ENCODE measurements around the gene OTUD5. TPM values are rescaled to one million over a fixed set of nuclear protein-coding genes. Genes with fewer than 3 reads are reported as not detected.

The OTUD5 gene
- total and polyA plus RNA-seq, 9 donors, result 18.9 to 45.2 (median 38.3) TPM

DNA sequence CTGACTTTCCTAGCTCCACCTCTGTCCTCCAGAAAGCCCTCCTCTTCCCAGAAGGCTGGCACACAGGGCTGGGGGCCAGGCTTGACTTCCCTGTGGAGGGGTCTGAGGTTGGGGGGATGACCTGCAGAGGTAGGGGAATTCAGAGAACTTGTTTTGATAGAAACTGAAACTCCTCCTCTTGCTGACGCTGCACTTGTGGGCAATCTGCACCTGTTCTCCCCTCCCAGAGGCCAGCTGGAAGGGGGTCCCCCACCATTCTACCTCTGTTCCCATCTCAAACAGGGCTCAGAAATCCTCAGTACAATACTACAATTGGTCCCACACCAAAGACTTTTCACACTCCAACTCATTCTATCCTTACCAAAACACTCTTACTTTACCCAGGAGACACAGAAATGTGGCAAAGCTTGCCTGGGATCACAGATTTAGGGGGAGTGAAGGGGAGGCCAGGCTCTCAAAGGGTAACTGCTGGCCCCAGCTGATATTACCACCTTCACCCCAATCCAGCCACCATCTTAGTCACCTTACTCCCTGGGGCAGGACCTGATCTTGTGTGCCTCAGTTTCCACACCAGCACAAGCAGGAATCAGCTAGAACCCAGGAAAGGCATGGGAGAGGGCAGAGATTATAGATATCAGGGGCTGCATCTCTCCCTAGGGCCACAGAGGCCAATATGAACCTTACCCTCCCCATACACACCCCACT, 18.5 kb downstream of the OTUD5 start:
- Histone ChIP-seq H3K27me3 (ENCODE audit: control insufficient read depth, insufficient read depth, low read length) (no peaks in the 10 kb centered on the region), H3K4me1 (ENCODE audit: control insufficient read depth, insufficient read depth, low read length) (peaks cover 3% of the 10 kb centered on the region), H3K27ac (ENCODE audit: low read length) (peak overlapping the region; percentile 25), H3K9me3 (replicated peaks; ENCODE audit: control insufficient read depth, low read depth, low read length) (no peaks in the 10 kb centered on the region), H3K4me3 (ENCODE audit: low read length) (no peak overlapping the region), H3K36me3 (ENCODE audit: control insufficient read depth, insufficient read depth, low read length) (peaks cover 34% of the 10 kb centered on the region)
- WGBS (ENCODE audit: insufficient coverage), result no CpG with 5 or more reads among the region's 1 CpG
- DNase-seq, result no peak

DNA sequence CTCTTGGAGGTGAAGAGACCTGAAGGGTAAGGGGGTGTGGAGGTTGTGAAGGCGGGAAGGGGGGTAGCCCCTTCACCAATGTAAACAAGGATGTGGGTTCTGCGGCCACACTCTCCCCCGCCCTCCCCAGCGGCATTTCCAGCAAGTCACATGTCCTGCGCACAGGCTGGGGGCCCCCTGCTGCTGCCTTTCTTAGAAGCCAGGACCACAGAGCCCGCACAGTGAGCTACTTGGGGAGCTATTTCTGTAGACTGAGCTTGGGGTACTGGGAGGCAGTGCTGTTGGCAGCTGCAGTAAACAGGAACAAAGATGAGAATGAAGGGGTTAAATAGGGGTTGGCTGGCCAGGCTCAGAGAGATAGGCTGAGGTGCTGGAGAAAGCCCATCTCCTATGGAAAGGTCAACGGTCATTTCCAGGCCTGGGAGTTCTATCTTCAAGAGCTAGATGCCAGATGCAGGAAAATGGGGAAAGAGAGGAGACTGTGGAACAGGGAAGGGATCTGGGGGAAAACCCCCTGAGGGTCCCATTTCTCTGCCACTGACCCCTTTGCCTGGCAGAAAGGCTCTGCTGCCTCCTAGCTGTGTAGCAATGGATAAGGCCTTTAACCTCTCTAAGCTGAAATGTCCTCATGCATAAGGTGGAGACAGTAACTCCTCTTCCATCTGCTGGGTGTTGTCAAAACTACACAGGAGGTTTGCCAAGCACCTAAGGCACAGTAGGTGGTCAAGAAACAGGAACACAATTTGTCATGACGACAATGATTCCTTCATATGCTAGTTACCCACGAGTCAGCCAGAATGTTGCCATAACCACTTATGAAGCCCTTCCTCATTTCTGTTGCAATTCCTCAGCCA, 20.1 kb downstream of the OTUD5 start:
- peak; percentile 45 for DNase-seq

DNA sequence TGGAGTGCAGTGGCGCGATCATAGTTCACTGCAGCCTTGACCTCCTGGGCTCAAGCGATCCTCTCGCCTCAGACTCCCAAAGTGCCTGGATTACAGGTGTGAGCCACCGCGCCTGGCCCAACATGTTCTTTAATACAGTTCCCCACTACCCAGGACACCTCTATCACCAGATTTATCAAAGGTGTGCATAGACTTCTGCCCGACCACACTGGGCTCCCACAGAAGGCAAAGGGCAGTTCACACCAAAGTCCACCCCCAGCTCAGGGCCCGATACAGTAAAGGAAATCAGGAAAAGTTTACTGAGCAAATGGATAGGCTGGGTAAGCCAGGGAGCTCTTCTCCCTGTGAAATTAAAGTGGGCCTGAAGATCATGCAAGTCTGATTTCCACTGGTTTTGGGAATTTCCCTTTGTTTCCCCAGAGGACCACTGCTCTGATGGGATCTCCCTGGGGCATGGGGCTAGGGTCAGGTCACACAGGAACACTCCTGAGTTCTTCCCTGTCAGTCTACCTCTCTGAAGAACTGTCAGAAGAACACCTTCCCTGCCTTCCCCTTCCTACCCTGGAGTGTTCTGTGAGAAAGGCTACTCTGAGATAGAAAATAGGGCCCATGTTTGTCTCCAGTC, 20.9 kb downstream of the OTUD5 start:
- H3K4me3 ChIP-seq (ENCODE audit: low read length), result no peak overlapping the region
- H3K27me3 ChIP-seq (ENCODE audit: control insufficient read depth, insufficient read depth, low read length), result no peaks in the 10 kb centered on the region
- H3K27ac ChIP-seq (ENCODE audit: low read length), result no peak overlapping the region
- 89% methylated on average over 6 of the region's 8 CpGs for WGBS (ENCODE audit: insufficient coverage)
- H3K36me3 ChIP-seq (ENCODE audit: control insufficient read depth, insufficient read depth, low read length), result peaks cover 29% of the 10 kb centered on the region
- H3K9me3 ChIP-seq (replicated peaks; ENCODE audit: control insufficient read depth, low read depth, low read length), result no peaks in the 10 kb centered on the region
- H3K4me1 ChIP-seq (ENCODE audit: control insufficient read depth, insufficient read depth, low read length), result peaks cover 3% of the 10 kb centered on the region
- DNase-seq, result no peak

More for the DNA sequence above, 20.1 kb downstream of the OTUD5 start:
- Histone ChIP-seq H3K9me3 (replicated peaks; ENCODE audit: control insufficient read depth, low read depth, low read length) (no peaks in the 10 kb centered on the region), H3K4me3 (ENCODE audit: low read length) (no peak overlapping the region), H3K27ac (ENCODE audit: low read length) (peak overlapping the region; percentile 62), H3K36me3 (ENCODE audit: control insufficient read depth, insufficient read depth, low read length) (peaks cover 29% of the 10 kb centered on the region), H3K27me3 (ENCODE audit: control insufficient read depth, insufficient read depth, low read length) (no peaks in the 10 kb centered on the region), H3K4me1 (ENCODE audit: control insufficient read depth, insufficient read depth, low read length) (peaks cover 3% of the 10 kb centered on the region)
- 40% methylated on average over 8 of the region's 9 CpGs for WGBS (ENCODE audit: insufficient coverage)

DNA sequence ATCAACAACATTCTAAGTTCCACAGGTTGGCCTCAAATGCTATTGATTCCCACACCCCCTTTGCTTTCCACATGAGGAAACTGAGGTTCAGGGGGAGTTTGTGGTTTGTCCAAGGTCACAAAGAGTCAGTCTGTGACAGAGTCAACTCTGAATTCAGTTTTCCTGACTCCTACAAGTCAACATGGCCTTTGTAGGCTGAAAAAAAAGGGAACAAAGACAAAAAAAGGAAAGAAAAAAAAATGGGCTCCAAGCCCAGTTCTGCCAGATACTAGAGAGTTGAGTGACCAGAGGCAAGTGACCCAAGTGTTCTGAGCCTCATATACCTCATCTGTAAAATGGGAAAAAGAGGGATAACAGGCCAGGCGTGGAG, 22.1 kb downstream of the OTUD5 start:
- WGBS (ENCODE audit: insufficient coverage), result no CpG with 5 or more reads among the region's 1 CpG
- H3K36me3 ChIP-seq (ENCODE audit: control insufficient read depth, insufficient read depth, low read length), result peaks cover 23% of the 10 kb centered on the region
- peaks cover 3% of the 10 kb centered on the region for H3K4me1 ChIP-seq (ENCODE audit: control insufficient read depth, insufficient read depth, low read length)

DNA sequence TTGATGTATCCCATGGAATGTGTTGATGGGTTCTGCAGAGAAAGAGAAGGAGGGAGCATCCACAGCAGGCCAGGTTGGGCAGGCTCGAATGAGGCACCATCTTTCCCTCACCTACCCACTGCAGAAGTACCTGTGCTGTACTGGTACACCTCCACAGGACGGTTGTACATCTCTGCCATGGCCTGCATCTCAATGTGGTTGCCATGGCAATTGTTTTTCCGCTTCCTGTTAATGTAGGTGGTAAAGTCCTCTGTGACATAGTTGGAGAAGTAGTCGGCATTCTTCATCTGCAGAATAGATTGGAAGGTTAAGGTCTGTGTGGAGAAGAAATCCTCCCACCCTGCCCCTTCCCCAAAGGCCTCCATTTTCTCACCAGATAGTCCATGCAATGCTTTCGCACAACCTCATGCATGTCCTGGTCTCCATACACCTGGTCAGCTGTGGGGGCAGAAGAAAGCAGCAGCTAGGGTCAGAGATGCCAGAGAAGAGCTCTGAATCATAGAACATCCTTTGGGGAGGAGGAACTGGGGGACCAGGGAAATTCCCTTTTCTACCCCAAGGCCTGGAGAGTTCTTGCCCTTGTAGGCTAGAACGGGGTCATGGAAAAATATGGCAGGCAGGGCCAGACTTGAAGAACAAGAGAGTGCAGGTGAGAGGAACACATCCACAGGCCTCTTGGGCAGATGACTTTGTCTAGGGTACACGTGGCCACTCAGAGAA, 22.7 kb downstream of the OTUD5 start:
- no peak overlapping the region for H3K4me3 ChIP-seq (ENCODE audit: low read length)
- no CpG with 5 or more reads among the region's 7 CpGs for WGBS (ENCODE audit: insufficient coverage)
- no peak overlapping the region for H3K27ac ChIP-seq (ENCODE audit: low read length)
- H3K9me3 ChIP-seq (replicated peaks; ENCODE audit: control insufficient read depth, low read depth, low read length), result no peaks in the 10 kb centered on the region
- no peaks in the 10 kb centered on the region for H3K27me3 ChIP-seq (ENCODE audit: control insufficient read depth, insufficient read depth, low read length)
- DNase-seq, result no peak
- peaks cover 18% of the 10 kb centered on the region for H3K36me3 ChIP-seq (ENCODE audit: control insufficient read depth, insufficient read depth, low read length)
- peaks cover 3% of the 10 kb centered on the region for H3K4me1 ChIP-seq (ENCODE audit: control insufficient read depth, insufficient read depth, low read length)

More for the DNA sequence above, 22.1 kb downstream of the OTUD5 start:
- Histone ChIP-seq H3K27me3 (ENCODE audit: control insufficient read depth, insufficient read depth, low read length) (no peaks in the 10 kb centered on the region), H3K4me3 (ENCODE audit: low read length) (no peak overlapping the region), H3K27ac (ENCODE audit: low read length) (no peak overlapping the region), H3K9me3 (replicated peaks; ENCODE audit: control insufficient read depth, low read depth, low read length) (no peaks in the 10 kb centered on the region)
- DNase-seq, result no peak

DNA sequence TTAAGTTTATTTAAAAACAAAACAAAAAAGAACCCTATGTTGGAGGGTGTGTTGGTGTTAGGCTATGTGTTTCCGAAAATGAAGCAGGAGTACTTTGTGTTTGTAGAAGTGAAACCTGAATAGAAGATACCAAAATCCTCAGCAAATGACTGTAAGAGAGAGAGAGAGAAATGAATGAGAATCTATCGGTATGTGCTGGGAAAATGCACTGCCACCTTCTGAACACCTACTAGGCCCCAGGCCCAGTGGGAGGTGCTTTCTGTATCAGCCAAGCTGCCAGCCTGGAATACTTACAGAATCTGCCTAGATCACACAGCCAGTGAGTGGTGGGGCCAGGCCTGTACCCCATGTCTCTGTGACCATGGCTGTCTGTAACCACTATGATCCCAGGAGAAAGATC, 23.6 kb downstream of the OTUD5 start:
- peaks cover 18% of the 10 kb centered on the region for H3K36me3 ChIP-seq (ENCODE audit: control insufficient read depth, insufficient read depth, low read length)

DNA sequence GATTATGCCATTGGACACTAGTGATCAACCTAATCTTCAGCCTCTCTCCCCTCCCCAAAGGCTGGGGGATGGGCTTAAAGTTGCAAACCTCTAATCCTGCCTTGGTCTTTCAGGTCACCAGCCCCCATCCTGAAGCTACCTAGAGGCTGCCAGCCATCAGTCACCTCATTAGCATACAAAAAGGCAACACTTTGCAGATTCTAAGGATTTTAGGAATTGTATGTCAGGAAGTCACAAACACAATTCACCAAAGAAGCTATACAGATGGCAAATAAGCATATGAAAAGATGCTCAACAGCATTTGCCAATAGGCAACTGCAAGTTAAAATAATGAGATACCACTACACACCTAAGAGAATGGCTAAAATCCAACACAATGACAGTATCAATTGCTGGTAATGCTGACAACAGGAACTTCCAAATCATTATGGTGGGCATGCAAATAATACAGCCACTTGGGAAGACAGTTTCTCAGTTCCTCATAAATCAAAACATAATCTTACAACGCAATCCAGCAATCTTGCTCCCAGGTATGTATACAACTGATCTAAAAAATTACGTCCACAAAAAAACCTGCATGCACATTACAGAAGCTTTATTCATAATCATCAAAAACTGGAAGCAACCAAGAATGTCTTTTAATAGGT, 29.5 kb downstream of the OTUD5 start:
- H3K9me3 ChIP-seq (replicated peaks; ENCODE audit: control insufficient read depth, low read depth, low read length), result no peaks in the 10 kb centered on the region
- no peaks in the 10 kb centered on the region for H3K4me1 ChIP-seq (ENCODE audit: control insufficient read depth, insufficient read depth, low read length)
- no peaks in the 10 kb centered on the region for H3K27me3 ChIP-seq (ENCODE audit: control insufficient read depth, insufficient read depth, low read length)
- no peak overlapping the region for H3K27ac ChIP-seq (ENCODE audit: low read length)
- H3K4me3 ChIP-seq (ENCODE audit: low read length), result no peak overlapping the region
- no CpG with 5 or more reads among the region's 2 CpGs for WGBS (ENCODE audit: insufficient coverage)
- peaks cover 33% of the 10 kb centered on the region for H3K36me3 ChIP-seq (ENCODE audit: control insufficient read depth, insufficient read depth, low read length)
- no peak for DNase-seq

More for the DNA sequence above, 23.6 kb downstream of the OTUD5 start:
- WGBS (ENCODE audit: insufficient coverage), result no CpG with 5 or more reads among the region's 2 CpGs
- no peak for DNase-seq
- H3K27me3 ChIP-seq (ENCODE audit: control insufficient read depth, insufficient read depth, low read length), result no peaks in the 10 kb centered on the region
- no peaks in the 10 kb centered on the region for H3K9me3 ChIP-seq (replicated peaks; ENCODE audit: control insufficient read depth, low read depth, low read length)
- no peak overlapping the region for H3K27ac ChIP-seq (ENCODE audit: low read length)
- H3K4me3 ChIP-seq (ENCODE audit: low read length), result no peak overlapping the region
- H3K4me1 ChIP-seq (ENCODE audit: control insufficient read depth, insufficient read depth, low read length), result peaks cover 1% of the 10 kb centered on the region

DNA sequence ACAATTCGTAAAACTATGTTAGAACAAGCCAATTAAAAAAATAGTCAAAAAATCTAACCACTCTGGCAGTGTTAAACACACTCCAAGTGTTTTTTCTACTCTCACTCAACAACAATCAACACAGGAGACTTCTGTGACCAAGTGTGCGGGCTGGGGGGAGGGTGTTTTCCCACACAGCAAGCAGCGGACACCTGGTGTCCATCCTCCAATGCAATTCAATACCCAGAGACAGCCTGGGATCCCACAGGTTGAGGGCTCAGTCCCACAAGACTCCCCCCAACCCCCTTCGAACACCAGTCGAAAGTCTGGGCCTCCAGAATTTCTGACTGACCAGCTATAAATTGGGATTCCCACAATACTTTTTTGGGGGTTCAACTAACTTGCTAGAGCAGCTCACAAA, 30.3 kb downstream of the OTUD5 start:
- H3K9me3 ChIP-seq (replicated peaks; ENCODE audit: control insufficient read depth, low read depth, low read length), result no peaks in the 10 kb centered on the region
- no peak for DNase-seq
- no peak overlapping the region for H3K27ac ChIP-seq (ENCODE audit: low read length)
- 50% methylated on average over 2 of the region's 5 CpGs for WGBS (ENCODE audit: insufficient coverage)
- peaks cover 40% of the 10 kb centered on the region for H3K36me3 ChIP-seq (ENCODE audit: control insufficient read depth, insufficient read depth, low read length)
- no peaks in the 10 kb centered on the region for H3K27me3 ChIP-seq (ENCODE audit: control insufficient read depth, insufficient read depth, low read length)
- H3K4me1 ChIP-seq (ENCODE audit: control insufficient read depth, insufficient read depth, low read length), result no peaks in the 10 kb centered on the region
- no peak overlapping the region for H3K4me3 ChIP-seq (ENCODE audit: low read length)

DNA sequence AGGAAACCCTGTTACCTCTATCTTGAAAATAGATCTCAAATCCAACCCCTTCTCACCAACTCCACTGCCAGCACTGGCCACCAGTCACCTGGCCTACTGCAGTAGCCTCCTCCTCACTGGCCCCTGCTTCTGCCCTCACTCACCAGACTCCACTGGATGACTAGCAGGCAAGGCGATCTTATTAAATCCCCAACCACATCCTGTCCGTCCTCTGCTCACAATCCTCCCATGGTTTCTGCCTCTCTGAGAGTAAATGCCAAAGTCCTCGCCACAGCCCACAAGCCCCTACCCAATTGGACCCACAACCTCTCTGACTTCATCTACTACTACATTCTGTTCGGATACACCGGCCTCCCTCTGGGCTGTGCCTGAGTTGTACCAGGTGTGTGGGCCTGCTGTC, 33.1 kb downstream of the OTUD5 start:
- 90% methylated on average over 5 of the region's 5 CpGs for WGBS (ENCODE audit: insufficient coverage)
- peaks cover 42% of the 10 kb centered on the region for H3K36me3 ChIP-seq (ENCODE audit: control insufficient read depth, insufficient read depth, low read length)

More for the DNA sequence above, 33.1 kb downstream of the OTUD5 start:
- no peak overlapping the region for H3K4me3 ChIP-seq (ENCODE audit: low read length)
- no peaks in the 10 kb centered on the region for H3K9me3 ChIP-seq (replicated peaks; ENCODE audit: control insufficient read depth, low read depth, low read length)
- H3K27me3 ChIP-seq (ENCODE audit: control insufficient read depth, insufficient read depth, low read length), result no peaks in the 10 kb centered on the region
- H3K27ac ChIP-seq (ENCODE audit: low read length), result no peak overlapping the region
- H3K4me1 ChIP-seq (ENCODE audit: control insufficient read depth, insufficient read depth, low read length), result peaks cover 4% of the 10 kb centered on the region
- no peak for DNase-seq

All from muscle of leg (tissue), 11 donors.